Nucleus accumbens (tissue), 56 donors: Measurements from ENCODE around the gene USP32.
"Not testable (repeated sequence)": the region's sequence is repeated elsewhere in the genome, so short reads cannot be mapped to it uniquely, and the experiment has no call there.

Source experiments
- DNase-seq, 56 donors: peaks; one replicate each; lab custom pipeline; 2025; lab: John Stamatoyannopoulos, UW

Gene USP32, protein sequence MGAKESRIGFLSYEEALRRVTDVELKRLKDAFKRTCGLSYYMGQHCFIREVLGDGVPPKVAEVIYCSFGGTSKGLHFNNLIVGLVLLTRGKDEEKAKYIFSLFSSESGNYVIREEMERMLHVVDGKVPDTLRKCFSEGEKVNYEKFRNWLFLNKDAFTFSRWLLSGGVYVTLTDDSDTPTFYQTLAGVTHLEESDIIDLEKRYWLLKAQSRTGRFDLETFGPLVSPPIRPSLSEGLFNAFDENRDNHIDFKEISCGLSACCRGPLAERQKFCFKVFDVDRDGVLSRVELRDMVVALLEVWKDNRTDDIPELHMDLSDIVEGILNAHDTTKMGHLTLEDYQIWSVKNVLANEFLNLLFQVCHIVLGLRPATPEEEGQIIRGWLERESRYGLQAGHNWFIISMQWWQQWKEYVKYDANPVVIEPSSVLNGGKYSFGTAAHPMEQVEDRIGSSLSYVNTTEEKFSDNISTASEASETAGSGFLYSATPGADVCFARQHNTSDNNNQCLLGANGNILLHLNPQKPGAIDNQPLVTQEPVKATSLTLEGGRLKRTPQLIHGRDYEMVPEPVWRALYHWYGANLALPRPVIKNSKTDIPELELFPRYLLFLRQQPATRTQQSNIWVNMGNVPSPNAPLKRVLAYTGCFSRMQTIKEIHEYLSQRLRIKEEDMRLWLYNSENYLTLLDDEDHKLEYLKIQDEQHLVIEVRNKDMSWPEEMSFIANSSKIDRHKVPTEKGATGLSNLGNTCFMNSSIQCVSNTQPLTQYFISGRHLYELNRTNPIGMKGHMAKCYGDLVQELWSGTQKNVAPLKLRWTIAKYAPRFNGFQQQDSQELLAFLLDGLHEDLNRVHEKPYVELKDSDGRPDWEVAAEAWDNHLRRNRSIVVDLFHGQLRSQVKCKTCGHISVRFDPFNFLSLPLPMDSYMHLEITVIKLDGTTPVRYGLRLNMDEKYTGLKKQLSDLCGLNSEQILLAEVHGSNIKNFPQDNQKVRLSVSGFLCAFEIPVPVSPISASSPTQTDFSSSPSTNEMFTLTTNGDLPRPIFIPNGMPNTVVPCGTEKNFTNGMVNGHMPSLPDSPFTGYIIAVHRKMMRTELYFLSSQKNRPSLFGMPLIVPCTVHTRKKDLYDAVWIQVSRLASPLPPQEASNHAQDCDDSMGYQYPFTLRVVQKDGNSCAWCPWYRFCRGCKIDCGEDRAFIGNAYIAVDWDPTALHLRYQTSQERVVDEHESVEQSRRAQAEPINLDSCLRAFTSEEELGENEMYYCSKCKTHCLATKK (N-terminal part only)

DNA sequence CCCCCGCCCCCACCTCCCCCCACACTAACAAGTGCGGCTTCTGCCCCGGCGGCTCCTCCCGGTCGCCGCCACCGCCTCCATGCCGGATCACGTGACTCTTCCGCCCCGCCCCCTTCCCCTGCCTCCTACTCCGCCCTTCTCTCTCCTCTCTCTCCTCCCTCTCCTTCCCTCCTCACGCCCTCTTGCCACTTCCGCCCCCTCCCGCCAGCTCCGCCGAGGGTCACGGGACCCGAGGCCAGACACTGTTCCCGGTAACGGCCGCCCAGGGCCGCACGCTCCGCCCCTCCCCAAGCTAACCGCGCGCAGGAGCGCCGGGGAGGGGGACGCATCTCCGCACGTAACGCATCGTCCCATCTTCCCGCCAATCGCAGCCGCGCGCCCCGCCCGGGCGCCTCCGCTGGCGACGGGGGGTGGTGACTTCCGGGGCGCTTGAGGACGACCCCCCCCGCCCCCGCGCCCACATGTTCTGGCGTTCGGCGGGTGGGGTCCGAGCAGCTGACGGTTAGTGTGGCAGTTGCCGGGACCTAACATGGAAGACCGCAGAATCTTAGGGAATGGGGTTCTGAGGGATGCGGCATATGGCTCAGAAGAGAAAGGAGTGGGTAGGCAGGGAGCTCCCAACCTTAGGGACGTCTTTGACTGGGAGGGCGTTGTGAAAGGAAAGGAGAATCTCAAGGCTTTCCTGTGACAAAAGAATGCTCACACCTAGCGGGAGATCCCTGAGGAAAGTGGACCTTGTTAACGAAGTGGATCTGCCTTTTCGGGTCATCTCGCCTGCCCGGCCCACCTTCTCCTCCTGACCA is at the start of gene USP32:
USP32 (minus strand) TSS at position 92 of the 803 bp plus-strand sequence. CDS start 194 bp downstream, outside the sequence.
- peak; percentile 83 to 100 (median 96) for DNase-seq

DNA sequence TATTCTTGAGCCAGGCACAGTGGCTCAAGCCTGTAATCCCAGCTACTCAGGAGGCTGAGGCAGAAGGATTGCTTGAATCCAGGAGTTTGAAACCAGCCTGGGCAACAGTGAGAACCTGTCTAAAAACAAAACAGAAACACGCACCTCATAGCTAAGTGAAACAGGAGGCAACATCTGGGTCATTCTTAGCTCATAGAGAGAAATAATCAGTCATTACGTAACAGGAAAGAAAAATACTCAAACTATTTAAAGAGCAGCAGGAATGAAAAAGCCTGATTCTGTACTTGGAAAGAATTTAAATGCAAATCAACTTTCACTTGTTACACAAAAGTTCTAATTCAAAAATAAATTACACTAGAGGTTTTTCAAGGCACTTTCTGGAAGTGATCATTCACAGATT is 47.6 kb upstream of the USP32 start:
- no peak for DNase-seq

DNA sequence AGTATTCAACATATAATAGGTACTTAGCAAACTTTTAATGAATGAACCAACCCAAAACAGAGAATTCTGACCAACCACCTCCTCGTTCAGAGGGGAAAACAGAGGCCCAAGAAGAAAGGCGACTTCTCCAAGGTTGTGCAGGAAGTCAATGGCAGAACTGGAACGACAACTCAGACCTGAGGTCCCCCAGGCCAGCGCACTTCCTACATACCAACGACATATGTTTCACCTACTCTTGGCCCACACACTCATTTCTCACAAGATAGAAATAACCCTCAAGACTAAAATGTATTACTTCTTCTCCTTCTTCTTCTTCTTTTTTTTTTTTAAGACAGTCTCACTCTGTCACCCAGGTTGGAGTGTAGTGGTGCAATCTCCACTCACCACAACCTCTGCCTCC is 44.7 kb upstream of the USP32 start:
- no peak for DNase-seq

DNA sequence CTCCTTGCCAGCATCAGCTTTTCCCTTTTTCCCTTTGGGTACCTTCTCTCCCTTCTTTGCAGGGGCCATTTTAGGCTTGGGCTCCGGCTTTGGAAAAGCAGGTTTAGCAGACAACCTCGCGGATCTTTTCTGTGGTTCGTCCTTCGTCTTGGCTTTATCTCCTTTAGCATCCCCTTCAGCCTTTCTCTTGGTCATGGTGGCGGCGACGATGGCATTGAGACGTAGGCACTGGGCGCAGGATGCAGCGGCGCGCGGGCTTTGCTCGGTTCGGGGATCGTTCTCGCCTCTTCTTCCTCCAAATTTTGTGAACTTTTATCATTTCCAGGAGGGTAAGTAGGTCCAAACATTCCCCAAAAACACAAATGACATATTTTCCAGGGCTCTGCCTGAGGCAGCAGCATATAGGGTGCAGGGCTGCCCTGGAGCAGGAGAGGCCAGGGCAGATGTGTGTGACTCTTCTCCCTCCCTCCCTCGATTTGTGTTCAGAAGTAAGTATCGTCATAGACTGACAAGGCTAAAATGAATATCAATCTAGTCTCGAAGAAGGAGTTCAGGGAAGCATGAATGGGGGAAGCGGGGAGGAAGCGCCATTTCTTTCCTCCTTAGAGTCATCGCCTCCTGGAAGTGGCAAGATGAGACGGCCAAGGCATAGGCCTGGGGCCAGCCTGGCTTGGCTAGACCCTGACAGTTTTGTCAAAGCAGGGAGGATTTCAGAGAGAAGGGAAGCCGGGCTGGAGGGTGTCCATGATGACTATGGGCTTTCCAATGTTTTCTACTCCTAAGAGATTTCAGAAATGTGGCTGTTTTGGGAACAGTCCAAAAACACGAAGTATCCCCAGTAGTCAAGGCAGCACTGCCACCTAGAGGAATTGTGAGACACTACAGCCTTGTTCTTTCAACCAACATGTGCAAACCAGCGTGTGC is 43.6 kb upstream of the USP32 start:
- DNase-seq, result peak in 51 of 56 donors; percentile 12 to 87 (median 58)

DNA sequence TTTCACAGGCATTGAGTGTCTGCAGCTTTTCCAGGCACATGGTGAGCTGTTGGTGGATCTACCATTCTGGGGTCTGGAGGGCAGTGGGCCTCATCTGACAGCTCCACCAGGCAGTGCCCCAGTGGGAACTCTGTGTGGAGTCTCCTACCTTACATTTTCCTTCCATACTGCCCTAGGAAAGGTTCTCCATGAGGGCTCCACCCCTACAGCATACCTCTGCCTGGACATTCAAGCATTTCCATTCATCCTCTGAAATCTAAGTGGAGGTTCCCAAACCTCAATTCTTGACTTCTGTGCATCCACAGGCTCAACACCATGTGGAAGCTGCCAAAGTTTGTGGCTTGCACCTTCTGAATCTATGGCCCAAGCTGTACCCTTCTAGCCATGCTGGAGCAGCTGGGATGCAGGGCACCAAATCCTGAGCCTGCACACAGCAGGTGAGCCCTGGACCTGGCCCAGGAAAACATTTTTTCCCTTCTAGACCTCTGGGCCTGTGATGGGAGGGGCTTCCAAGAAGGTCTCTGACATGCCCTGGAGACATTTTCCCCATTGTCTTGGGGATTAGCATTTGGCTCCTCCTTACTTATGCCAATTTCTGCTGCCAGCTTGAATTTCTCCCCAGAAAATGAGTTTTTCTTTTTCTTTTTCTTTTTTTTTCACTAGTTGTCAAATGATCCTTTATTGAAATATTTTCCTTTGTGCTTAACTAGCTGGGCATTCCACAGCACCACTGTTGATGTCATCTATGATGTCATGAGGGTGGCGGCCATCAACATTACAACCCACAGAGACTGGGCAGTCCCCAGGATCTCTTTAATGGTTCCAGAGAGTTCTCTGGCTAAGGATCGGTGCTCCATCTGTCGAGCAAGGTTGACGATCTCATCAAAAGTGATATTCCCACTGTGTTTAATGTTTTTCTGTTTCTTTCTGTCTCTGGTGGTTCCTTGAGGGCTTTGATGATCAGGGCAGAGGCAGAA is 41.4 kb upstream of the USP32 start:
- DNase-seq, result not testable (repeated sequence)

DNA sequence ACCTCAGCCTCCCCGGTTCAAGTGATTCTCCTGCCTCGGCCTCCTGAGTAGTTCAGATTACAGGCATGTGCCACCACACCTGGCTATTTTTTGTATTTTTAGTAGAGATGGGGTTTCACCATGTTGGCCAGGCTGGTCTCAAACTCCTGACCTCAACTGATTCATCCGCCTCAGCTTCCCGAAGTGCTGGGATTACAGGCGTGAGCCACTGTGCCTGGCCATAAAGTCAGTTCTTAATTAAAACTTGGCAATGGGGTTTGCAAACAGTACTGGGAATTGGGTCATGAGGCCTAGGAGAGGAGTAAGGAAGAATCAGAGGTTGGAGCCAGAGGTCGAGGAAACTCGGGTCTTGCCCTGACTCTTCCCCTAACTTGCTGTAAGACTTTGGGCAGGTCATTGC is 38.6 kb upstream of the USP32 start:
- DNase-seq, result not testable (repeated sequence)

DNA sequence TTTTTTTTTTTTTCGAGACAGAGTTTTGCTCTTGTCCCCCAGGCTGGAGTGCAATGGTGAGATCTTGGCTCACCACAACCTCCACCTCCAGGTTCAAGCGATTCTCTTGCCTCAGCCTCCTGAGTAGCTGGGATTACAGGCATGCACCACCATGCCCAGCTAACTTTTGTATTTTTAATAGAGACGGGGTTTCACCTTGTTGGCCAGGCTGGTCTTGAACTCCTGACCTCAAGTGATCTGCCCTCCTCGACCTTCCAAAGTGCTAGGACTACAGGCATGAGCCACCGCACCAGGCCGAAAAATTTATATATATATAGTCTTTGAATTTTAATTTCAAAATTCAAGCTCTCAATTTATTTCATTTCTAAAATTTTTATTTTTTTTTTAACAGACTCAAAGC is 36.6 kb upstream of the USP32 start:
- DNase-seq, result not testable (repeated sequence)

DNA sequence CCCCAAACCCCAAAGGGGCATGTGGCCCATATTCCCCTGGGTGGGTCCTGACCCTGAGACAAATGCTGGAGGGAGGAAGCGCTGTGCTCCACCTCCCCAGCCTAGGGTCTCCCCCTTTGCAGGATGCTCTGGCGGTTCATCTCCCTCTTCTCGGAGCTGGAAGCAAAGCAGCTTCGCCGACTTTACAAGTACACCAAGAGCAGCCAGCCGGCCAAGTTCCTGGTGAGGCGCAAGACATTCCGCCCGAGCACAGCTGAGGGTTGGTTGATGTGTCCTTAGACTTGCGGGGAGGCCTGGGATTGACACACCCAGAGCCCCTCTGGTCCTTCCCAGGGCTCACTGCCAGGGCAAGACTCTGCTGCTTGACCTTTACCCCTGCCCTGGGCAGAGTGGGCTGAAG is 34.7 kb upstream of the USP32 start:
- DNase-seq, result no peak

DNA sequence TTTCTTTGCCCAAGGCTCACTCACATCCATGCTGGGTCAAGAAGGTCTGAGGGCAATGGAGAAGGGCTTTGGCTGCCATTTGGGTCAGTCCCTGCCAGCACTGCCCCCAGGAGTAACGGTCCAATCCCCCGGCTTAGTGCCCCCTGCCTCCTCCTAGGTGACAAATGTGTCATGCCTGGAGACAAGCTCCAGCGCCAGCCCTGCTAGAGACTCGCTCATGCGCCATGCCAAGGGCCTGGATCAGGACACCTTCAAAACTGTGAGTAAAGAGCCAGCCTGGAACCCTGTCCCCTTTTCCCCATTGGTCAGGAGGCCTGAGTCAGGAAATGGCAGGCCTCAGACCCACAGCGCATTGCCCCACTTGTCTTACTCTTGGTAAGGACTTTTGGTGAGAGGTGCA is 33.7 kb upstream of the USP32 start:
- no peak for DNase-seq

DNA sequence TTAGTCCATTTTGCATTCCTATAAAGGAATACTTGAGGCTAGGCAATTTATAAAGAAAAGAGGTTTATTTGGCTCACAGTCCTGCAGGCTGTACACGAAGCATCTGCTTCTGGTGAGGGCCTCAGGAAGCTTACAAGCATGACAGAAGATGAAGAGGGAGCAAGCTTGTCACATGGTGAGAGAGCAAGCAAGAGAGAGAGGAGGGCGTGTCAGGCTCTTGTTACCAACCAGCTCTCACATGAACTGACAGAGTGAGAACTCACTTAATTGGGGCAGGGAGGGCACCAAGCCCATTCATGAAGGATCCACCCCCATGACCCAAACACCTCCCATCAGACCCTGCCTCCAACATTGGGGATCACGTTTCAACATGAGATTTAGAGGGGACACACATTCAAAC is 31.9 kb upstream of the USP32 start:
- no peak for DNase-seq

DNA sequence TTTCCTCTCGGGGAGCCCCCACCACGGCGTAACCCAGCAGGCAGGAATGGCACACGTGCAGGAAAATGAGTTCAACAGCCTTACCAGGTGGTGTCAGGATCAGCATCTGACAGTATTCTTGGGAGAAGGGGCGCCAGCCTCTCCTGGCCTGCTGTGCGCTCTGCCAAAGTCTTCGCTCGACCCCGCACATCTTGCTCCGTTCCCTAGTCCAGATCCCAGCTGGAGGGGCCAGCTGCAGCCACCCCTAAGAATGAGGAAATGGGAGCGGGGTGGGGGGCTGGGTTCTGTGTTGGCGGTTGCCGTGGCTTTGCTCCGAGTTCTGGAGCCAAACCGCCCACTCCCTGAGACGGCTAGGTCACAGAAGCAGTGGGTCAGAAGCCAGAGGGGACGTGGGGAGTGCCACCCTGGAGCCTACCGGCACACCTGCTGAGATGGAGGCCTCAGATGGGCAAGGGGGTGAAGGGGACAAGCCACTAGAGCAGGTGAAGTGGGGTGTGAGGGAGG is 30.3 kb upstream of the USP32 start, which contains the start of gene CHCT1:
CHCT1 (plus strand) TSS at position 328 of the 504 bp plus-strand sequence; CDS start at position 432, 104 bp downstream.
- peak in 2 of 56 donors; percentile 2 to 11 for DNase-seq

DNA sequence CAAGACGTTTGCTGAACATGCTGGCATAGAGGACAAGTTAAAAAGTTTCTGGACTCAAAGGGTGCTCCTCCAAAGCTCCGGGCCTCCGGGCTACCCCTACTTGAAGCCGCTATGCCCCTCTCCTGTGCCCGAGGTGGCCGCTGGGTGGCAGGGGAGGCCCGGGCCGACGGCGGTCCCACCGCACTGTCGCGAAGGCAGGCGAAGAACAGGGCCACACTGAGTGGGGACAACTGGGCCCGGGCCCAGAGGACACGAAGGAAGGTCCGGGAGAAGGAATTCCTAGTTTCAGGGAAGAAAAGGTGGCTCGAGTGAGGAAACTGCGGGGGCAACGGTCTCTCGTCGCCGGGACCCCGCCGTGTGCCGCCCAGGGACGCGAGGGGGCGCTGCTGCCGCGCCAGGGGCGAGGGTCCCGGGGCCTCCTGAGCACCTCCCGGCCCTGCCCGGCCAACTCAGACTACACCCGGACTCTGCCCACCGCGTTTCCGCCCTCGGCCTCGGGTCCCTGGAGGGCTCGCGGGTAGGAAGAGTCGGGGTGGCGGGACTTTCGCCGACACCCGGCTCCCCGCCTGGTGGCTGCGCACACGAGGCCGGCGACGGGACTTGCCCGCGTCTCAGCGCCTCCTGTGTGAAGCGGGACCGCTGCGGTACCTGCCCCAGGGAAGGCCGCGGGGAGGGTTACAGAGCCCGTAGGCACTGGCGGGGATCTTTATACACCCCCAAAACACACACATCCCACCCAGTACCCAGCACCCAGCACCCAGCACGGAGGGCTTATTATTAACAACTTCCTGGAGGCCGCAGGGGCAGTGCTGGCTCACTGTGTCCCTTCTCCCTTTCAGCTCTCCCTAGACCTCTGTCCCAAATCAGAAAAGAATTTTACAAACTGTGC is 29.6 kb upstream of the USP32 start:
- DNase-seq, result peak in 49 of 56 donors; percentile 11 to 89 (median 53)

DNA sequence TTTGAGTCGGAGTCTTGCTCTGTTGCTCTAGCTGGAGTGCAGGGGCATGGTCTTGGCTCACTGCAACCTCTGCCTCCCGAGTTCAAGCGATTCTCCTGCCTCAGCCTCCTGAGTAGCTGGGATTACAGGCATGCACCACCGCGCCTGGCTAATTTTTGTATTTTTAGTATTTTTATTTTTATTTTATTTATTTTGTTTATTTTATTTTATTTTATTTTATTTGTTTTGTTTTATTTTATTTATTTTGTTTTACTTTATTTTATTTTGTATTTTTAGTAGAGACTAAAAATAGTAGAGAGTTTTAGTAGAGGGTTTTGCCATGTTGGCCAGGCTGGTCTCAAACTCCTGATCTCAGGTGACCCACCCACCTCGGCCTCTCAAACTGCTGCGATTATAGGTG is 27.9 kb upstream of the USP32 start:
- DNase-seq, result not testable (repeated sequence)

DNA sequence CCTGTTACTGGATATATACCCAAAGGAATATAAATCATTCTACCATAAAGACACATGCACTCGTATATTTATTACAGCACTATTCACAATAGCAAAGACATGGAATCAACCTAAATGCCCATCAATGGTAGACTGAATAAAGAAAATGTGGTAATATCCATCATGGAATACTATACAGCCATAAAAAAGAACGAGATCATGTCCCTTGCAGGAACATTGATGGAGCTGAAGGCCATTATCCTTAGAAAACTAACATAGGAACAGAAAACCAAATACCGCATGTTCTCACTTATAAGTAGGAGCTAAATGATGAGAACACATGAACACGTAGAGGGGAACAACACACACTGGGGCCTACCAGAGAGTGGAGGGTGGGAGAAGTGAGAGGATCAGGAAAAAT is 27.1 kb upstream of the USP32 start:
- not testable (repeated sequence) for DNase-seq

DNA sequence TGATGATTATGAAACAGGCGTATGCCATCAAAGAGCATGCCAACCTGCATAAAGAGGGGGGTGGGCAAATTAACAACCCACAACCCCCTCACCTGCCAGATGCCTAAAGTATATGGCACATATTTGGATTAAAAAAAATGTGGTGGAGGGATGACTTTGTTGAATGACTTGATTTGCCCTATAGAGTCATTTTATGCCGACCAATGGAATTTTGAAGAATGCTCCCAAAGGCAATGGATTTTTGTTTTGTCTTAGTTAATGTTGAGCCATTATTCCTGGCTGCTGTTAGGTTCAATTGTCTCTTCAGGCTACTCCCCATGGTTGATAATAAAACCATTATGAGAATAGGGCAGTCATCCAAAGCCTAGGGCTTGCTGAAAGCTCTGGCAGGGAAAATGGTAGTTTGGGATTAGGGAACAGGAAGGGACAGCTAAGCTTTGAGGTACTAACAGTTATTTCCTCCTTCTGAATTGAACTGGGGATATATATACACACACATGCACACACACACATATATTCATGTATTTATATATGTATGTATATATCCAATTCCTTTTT is 24.5 kb upstream of the USP32 start:
- DNase-seq, result peak in 10 of 56 donors; percentile 4 to 27 (median 10)

DNA sequence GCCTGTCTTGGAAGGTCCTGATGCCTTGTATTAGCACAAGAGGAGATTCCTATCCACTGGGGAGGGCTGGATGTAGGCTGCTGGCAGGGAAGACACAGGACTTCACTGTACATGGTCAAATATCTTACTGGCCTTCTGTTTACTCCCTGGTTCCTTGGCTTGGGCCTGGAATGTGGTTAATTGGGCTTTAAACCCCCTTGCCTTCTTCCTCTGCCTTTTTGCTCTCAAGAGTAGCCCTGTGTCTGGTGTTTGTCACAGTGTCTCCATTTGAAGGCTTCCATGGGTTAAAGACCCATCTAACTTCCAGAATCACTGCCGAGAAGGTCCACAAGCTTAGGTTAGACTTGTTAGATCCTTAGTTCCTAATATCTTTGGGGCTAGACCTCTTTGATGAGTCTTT is 23.2 kb upstream of the USP32 start:
- DNase-seq, result no peak
